GM10266 (cell line): Measurements from ENCODE around the gene CLIP1.
"Not testable (repeated sequence)": the region's sequence is repeated elsewhere in the genome, so short reads cannot be mapped to it uniquely, and the experiment has no call there.

Experiments used
- DNase-seq: peaks from one replicate; pipeline ENCODE4 v3.0.0; 2012; ENCODE audit errors: extremely low spot score
- TF ChIP-seq, protein P1 (sequence below): IDR thresholded peaks from 2 replicates; pipeline ENCODE4 v1.5.1; 2012; ENCODE audit warnings: mild to moderate bottlenecking, low read depth; ENCODE audit not compliant: control insufficient read depth, insufficient read depth; ENCODE audit errors: missing control alignments

Gene CLIP1

DNA sequence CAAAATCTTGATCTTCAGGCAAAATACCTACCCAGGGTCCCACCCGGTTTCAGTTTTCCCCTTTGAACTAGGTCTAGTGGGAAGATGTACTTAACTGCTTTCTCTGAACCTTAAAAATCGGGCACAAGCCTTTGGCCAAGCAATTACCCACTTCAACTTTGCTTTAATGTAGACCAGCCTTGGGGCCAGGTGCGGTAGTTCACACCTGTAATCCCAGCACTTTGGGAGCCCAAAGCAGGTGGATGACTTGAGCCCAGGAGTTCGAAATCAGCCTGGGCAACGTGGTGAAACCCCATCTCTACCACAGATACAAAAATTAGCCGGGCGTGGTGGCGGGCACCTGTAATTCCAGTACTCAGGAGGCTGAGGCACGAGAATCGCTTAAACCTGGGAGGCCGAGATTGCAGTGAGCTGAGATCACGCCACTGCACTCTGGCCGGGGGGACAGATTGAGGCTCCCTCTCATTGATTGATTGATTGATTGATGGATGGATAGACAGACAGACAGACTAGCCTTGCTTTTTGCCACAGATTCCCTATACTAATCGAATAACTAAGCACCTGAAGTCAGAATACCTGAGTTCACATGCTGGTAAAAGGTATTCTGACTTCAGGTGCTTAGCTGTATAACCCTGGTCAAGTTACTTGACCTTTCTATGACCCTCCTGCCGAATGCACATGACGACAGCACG, 1.9 kb downstream of the CLIP1 start:
- no peak for DNase-seq

DNA sequence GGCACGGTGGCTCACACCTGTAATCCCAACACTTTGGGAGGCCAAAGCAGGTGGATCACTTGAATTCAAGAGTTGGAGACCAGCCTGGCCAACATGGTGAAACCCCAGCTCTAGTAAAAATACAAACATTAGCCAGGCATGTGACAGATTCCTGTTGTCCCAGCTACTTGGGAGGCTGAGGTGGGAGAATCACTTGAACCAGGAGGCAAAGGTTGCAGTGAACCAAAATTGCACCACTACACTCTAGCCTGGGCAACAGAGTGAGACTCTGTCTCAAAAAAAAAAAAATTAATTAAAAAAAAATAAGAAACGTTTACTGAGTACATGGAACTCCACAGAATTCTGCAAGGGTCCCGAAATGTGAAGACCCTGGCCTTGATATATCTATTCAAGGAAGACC, 3.4 kb downstream of the CLIP1 start:
- DNase-seq: not testable (repeated sequence)

More for the DNA sequence above, 1.9 kb downstream of the CLIP1 start:
- TF ChIP-seq, protein P1, sequence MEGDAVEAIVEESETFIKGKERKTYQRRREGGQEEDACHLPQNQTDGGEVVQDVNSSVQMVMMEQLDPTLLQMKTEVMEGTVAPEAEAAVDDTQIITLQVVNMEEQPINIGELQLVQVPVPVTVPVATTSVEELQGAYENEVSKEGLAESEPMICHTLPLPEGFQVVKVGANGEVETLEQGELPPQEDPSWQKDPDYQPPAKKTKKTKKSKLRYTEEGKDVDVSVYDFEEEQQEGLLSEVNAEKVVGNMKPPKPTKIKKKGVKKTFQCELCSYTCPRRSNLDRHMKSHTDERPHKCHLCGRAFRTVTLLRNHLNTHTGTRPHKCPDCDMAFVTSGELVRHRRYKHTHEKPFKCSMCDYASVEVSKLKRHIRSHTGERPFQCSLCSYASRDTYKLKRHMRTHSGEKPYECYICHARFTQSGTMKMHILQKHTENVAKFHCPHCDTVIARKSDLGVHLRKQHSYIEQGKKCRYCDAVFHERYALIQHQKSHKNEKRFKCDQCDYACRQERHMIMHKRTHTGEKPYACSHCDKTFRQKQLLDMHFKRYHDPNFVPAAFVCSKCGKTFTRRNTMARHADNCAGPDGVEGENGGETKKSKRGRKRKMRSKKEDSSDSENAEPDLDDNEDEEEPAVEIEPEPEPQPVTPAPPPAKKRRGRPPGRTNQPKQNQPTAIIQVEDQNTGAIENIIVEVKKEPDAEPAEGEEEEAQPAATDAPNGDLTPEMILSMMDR: no peak

DNA sequence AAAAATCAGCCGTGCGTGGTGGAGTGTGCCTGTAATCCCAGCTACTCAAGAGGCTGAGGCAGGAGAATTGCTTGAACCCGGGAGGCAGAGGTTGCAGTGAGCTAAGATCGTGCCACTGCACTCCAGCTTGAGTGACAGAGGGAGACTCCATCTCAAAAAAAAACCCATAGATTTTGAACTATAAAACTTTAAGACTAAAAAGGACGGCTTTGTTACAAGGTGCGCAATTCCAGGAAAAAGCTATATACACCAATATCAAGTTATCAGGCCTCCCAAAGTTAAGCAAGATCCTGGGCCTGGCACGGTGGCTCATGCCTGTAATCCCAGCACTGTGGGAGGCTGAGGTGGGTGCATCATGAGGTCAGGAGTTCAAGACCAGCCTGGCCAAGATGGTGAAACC, 6.8 kb downstream of the CLIP1 start:
- DNase-seq: not testable (repeated sequence)

DNA sequence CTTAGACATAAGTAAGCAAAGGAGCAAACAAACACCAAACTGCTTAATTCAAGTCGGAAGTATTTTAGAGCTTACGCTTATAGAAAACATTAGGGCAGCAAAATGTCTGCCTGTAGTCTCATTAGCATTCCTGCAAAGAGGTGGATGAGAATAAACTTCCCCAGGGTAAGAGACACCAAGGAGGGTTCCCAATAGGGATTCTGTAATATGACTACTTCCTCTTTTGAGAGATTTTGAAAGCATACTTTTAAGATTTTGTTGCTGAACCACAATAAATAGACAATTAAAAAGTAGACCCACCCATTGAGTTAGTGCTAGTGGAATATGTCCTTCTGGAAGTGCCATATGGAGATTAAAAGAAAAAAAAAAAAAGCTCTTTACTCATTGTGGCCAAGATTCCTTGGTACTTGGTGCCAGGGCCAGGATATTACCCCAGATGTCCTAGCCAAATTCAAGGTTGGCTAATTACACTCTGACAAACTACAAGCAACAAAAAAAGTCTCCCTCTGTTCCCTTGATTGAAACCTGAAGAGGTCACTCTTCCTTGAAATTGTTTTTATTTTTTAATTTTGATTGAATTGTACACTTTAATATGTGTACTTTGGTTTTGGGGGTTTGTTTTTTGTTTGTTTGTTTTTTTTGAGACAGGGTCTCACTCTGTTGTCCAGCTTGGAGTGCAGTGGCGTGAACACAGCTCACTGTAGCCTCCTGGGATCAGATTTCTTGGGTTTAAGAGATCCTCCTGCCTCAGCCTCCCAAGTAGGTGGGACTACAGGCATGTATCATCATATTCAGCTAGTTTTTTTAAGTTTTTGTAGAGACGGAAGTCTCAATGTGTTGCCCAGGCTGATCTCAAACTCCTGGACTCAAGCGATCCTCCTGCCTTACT, 8.7 kb downstream of the CLIP1 start:
- no peak for DNase-seq
- TF ChIP-seq, protein P1: no peak

DNA sequence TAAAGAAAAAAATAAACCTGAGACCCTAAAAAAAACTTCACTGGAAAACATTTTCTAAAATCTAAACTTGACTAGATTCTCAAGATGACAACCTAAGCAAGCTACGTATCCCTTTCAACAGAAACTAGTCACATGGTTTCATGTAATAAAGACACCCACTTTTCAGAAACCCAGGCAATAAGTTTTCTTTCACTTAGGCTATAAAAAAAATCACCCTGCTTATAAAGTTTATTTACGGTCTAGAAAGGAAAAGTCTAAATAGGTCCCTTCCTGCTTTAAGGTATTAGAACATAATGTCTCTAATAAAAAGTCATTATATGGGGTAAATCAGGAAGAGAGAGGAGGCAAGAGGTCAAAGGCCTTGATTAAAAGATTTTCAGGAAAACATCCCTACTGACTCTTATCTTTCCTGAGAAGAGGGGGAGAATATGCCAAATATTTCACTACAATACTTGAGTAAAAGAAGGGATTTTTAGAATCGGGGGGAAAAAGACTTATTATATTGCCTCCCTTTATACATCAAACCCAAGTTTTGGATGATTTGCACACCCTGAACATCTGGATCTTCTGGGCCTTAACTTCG, 9.5 kb downstream of the CLIP1 start:
- TF ChIP-seq, protein P1: no peak
- peak; percentile 58 for DNase-seq

DNA sequence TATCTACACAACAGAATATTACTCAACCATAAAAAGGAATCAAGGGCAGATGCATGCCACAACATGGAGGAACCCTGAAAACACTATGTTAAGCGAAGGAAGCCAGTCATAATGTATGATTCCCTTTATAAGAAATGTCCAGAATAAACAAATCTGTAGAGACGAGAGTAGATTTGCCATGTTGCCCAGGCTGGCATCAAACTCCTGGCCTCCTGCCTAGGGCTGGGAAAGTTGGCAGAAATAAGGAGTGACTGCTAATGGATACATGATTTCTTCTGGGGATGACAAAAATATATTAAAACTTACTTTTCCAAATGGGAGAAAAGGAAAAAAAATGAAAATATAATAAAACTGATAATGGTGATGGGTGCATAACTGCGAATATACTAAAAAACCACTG, 10.9 kb downstream of the CLIP1 start:
- TF ChIP-seq, protein P1: no peak
- no peak for DNase-seq

DNA sequence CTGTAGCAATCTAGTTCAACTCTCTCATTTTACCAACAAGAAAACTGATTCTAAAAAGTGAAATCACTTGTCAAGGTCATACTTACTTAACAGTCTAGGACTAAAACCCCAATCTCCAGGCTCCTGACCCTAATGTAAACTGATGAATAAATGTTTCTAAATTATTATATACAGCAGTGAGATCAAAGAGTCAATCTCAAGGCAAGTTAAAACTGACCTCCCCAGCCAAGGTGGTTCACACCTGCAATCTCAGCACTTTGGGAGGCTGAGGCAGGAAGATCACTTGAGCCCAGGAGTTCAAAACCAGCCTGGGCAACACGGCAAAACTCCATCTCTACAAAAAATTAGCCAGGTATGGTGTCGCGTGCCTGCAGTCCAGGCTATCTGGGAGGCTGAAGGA, 15.3 kb downstream of the CLIP1 start:
- TF ChIP-seq, protein P1: no peak
- DNase-seq: no peak

DNA sequence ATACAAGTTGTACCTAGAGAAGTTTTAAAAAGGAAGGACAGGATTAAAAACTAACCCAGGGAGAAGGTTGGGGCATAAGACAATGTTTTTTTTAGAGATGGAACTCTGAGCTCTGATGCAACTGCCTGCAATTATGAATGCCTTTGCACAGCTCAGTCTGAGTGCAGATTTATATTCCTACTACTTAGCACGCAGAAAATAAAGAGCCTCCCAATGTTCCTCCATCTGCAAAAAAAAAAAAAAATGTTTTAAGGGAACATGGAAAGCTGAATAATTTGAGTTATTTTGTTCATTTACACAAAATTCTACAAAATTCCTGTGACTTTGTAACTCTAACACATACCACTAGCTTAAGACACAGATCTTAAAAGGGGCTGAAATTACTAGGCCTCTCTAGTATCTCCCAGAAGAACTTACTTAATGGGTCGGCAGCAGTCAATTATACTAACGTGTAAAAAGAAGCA, 15.7 kb downstream of the CLIP1 start:
- TF ChIP-seq, protein P1: no peak
- no peak for DNase-seq
